H1 (cell line): ENCODE measurements around the gene IFNAR2. TPM values are rescaled to one million over a fixed set of nuclear protein-coding genes. Genes with fewer than 3 reads are reported as not detected.
A peak's percentile ranks its signal among the peaks of the same experiment; 100 is the strongest.

Experiments used
- CTCF ChIA-PET: fragments of 300-600 bp; sonication (Branson Sonifier 250); formaldehyde crosslinking; loops from one replicate; lab custom pipeline; 2021; ENCODE audit not compliant: partially characterized antibody; lab: Charles Lee
- POLR2A ChIA-PET: fragments of 300-600 bp; sonication (Branson Sonifier 250); formaldehyde crosslinking; loops from one replicate; lab custom pipeline; 2021; ENCODE audit warnings: inconsistent platforms; ENCODE audit not compliant: partially characterized antibody; lab: Charles Lee
- DNase-seq, 2 experiments: peaks; one replicate each; pipeline versions ENCODE4 v3.0.0 to v3.0.0-alpha.2; 2010 to 2022; ENCODE audit warnings: low spot score in 2 of 2, low read depth in 1 of 2, mixed read lengths in 1 of 2
- FAIRE-seq: peaks from 2 replicates; lab custom pipeline; 2011; peaks lifted over from hg19 to GRCh38; lab: Jason Lieb, UNC
- H2AFZ ChIP-seq: 2 replicates; pipeline ENCODE4 v1.8.1; 2012; ENCODE audit warnings: low read length, inconsistent platforms
- H2AK5ac ChIP-seq: 2 replicates; pipeline ENCODE4 v1.6.1; 2013; ENCODE audit warnings: low read depth, low read length
- H2BK120ac ChIP-seq: replicated peaks from 2 replicates; pipeline ENCODE3; 2013; ENCODE audit warnings: low read depth, low read length, inconsistent platforms
- H2BK12ac ChIP-seq: 2 replicates; pipeline ENCODE4 v1.6.1; 2013; ENCODE audit warnings: low read depth, low read length
- H2BK15ac ChIP-seq: 2 replicates; pipeline ENCODE4 v1.6.1; 2013; ENCODE audit warnings: low read length
- H2BK20ac ChIP-seq: 2 replicates; pipeline ENCODE4 v1.6.1; 2013; ENCODE audit warnings: low read length
- H2BK5ac ChIP-seq: 2 replicates; pipeline ENCODE4 v1.6.1; 2013; ENCODE audit warnings: low read depth, low read length
- H3K14ac ChIP-seq: 2 replicates; pipeline ENCODE4 v1.6.1; 2013; ENCODE audit warnings: inconsistent platforms; ENCODE audit not compliant: insufficient read length
- H3K18ac ChIP-seq: 2 replicates; pipeline ENCODE4 v1.6.1; 2013; ENCODE audit warnings: low read length; ENCODE audit errors: extremely low read depth
- H3K23ac ChIP-seq: 2 replicates; pipeline ENCODE4 v1.6.1; 2013; ENCODE audit warnings: inconsistent platforms; ENCODE audit not compliant: insufficient read length
- H3K23me2 ChIP-seq: 2 replicates; pipeline ENCODE4 v1.6.1; 2013; ENCODE audit warnings: low read depth, low read length
- H3K27ac ChIP-seq: 2 replicates; pipeline ENCODE4 v1.6.1; 2011; ENCODE audit warnings: low read depth, low read length, inconsistent platforms
- H3K27me3 ChIP-seq, 4 experiments: replicated peaks in 1 of 4; 1 replicate in 1 of 4; 2 replicates in 3 of 4; pipeline versions ENCODE4 v1.6.1 to v1.8.1; 2011 to 2013; ENCODE audit warnings: low read length in 3 of 4, mild to moderate bottlenecking in 3 of 4, inconsistent platforms in 2 of 4, mixed read lengths in 2 of 4, moderate library complexity in 1 of 4; ENCODE audit not compliant: control insufficient read depth in 3 of 4, insufficient read depth in 3 of 4; ENCODE audit errors: extremely low read depth in 1 of 4
- H3K36me3 ChIP-seq, 4 experiments: 2 replicates each; pipeline versions ENCODE4 v1.6.1 to v1.8.1; 2011 to 2013; ENCODE audit warnings: mild to moderate bottlenecking in 4 of 4, low read length in 3 of 4, moderate library complexity in 2 of 4, control low read depth in 1 of 4, inconsistent platforms in 1 of 4; ENCODE audit not compliant: insufficient read depth in 4 of 4, control insufficient read depth in 2 of 4
- H3K4ac ChIP-seq: replicated peaks from 2 replicates; pipeline ENCODE3; 2013; ENCODE audit warnings: low read length, low read depth, mixed read lengths, inconsistent platforms; ENCODE audit not compliant: insufficient read length
- H3K4me1 ChIP-seq, 4 experiments: replicated peaks in 1 of 4; 1 replicate in 1 of 4; 2 replicates in 3 of 4; pipeline versions ENCODE4 v1.6.1 to v1.8.1; 2011 to 2013; ENCODE audit warnings: low read length in 3 of 4, inconsistent platforms in 2 of 4, mixed read lengths in 1 of 4; ENCODE audit not compliant: insufficient read depth in 4 of 4, control insufficient read depth in 3 of 4
- H3K4me2 ChIP-seq, 2 experiments: 2 replicates each; pipeline versions ENCODE4 v1.6.1 to v1.8.1; 2011 to 2013; ENCODE audit warnings: low read depth in 2 of 2, low read length in 2 of 2, control low read depth in 1 of 2, inconsistent platforms in 1 of 2, mild to moderate bottlenecking in 1 of 2; ENCODE audit not compliant: insufficient read depth in 1 of 2
- H3K4me3 ChIP-seq, 4 experiments: fragments of 200-600, 300-600 bp in 1 of 4; sonication (generic), shearing (Covaris generic), sonication (Bioruptor Twin) in 1 of 4; 2 replicates each; pipeline versions ENCODE4 v1.5.1 to v1.8.1; 2011 to 2016; ENCODE audit warnings: low read length in 4 of 4, low read depth in 3 of 4, control low read depth in 2 of 4, inconsistent platforms in 2 of 4, mild to moderate bottlenecking in 2 of 4, mixed read lengths in 1 of 4, moderate library complexity in 1 of 4; ENCODE audit not compliant: insufficient read depth in 2 of 4; ENCODE audit errors: extremely low read depth in 1 of 4
- H3K56ac ChIP-seq: replicated peaks from 2 replicates; pipeline ENCODE3; 2013; ENCODE audit warnings: low read depth, mild to moderate bottlenecking, mixed read lengths, low read length, inconsistent platforms; ENCODE audit not compliant: insufficient read length
- H3K79me1 ChIP-seq: 2 replicates; pipeline ENCODE4 v1.6.1; 2013; ENCODE audit warnings: low read depth, low read length, control low read depth
- H3K79me2 ChIP-seq, 2 experiments: 2 replicates each; pipeline versions ENCODE4 v1.6.1 to v1.8.1; 2012 to 2013; ENCODE audit warnings: low read length in 2 of 2, mild to moderate bottlenecking in 2 of 2, inconsistent platforms in 1 of 2; ENCODE audit not compliant: insufficient read depth in 2 of 2, control insufficient read depth in 1 of 2
- H3K9ac ChIP-seq, 4 experiments: replicated peaks in 1 of 4; 1 replicate in 1 of 4; 2 replicates in 3 of 4; pipeline versions ENCODE4 v1.6.1 to v1.8.1; 2011 to 2013; ENCODE audit warnings: low read depth in 3 of 4, low read length in 3 of 4, control low read depth in 2 of 4, mild to moderate bottlenecking in 2 of 4, moderate library complexity in 2 of 4, inconsistent platforms in 1 of 4; ENCODE audit errors: extremely low read depth in 1 of 4
- H3K9me3 ChIP-seq, 2 experiments: 2 replicates each; pipeline versions ENCODE4 v1.6.1 to v1.8.1; 2012 to 2013; ENCODE audit warnings: mild to moderate bottlenecking in 2 of 2, moderate library complexity in 2 of 2, control low read depth in 1 of 2, inconsistent platforms in 1 of 2, low read depth in 1 of 2, low read length in 1 of 2, mixed read lengths in 1 of 2; ENCODE audit not compliant: insufficient read depth in 2 of 2
- H4K20me1 ChIP-seq, 2 experiments: replicated peaks in 1 of 2; 2 replicates each; pipeline versions ENCODE3 to v1.8.1; 2011 to 2013; ENCODE audit warnings: inconsistent platforms in 2 of 2, low read length in 2 of 2, mild to moderate bottlenecking in 1 of 2; ENCODE audit not compliant: insufficient read depth in 2 of 2, control insufficient read depth in 1 of 2
- H4K5ac ChIP-seq: 2 replicates; pipeline ENCODE4 v1.6.1; 2013; ENCODE audit warnings: low read length, low read depth, mixed read lengths, inconsistent platforms; ENCODE audit not compliant: insufficient read length
- H4K8ac ChIP-seq: 2 replicates; pipeline ENCODE4 v1.8.0; 2013; ENCODE audit warnings: mild to moderate bottlenecking, moderate library complexity, low read length, inconsistent platforms; ENCODE audit not compliant: insufficient read depth; ENCODE audit errors: extremely low read depth
- H4K91ac ChIP-seq: replicated peaks from 2 replicates; pipeline ENCODE3; 2013; ENCODE audit warnings: low read length, mixed read lengths, inconsistent platforms; ENCODE audit not compliant: insufficient read length
- ASH2L ChIP-seq: fragments of 200-600, 300-600 bp; sonication (generic); IDR thresholded peaks from one replicate; pipeline ENCODE4 v1.7.1; 2017; ENCODE audit warnings: low read length
- CHD2 ChIP-seq: IDR thresholded peaks from 2 replicates; pipeline ENCODE4 v1.6.1; 2012; ENCODE audit warnings: low read length, improper control_type of control experiment
- CTBP2 ChIP-seq: IDR thresholded peaks from 2 replicates; pipeline ENCODE4 v1.7.0; 2011; ENCODE audit warnings: borderline replicate concordance, mild to moderate bottlenecking, moderate library complexity, mixed read lengths, low read length; ENCODE audit not compliant: insufficient read depth, insufficient read length
- EP300 ChIP-seq, 2 experiments: IDR thresholded peaks; 1 replicate in 1 of 2; 2 replicates in 1 of 2; pipeline ENCODE4 v1.6.1; 2011 to 2012; ENCODE audit warnings: low read depth in 2 of 2, low read length in 2 of 2, mild to moderate bottlenecking in 2 of 2, borderline replicate concordance in 1 of 2, inconsistent platforms in 1 of 2, moderate library complexity in 1 of 2
- GABPA ChIP-seq: IDR thresholded peaks from 2 replicates; pipeline ENCODE4 v1.6.1; 2011; ENCODE audit warnings: mild to moderate bottlenecking, low read length, moderate library complexity, borderline replicate concordance; ENCODE audit not compliant: insufficient read depth
- KDM1A ChIP-seq: fragments of 200-600, 300-600 bp; sonication (generic); IDR thresholded peaks from 2 replicates; pipeline ENCODE4 v1.7.1; 2016; ENCODE audit warnings: mild to moderate bottlenecking, low read length, borderline replicate concordance
- POU5F1 ChIP-seq: IDR thresholded peaks from 2 replicates; pipeline ENCODE4 v1.6.1; 2011; ENCODE audit warnings: low read depth, mild to moderate bottlenecking, low read length, moderate library complexity
- SP1 ChIP-seq: IDR thresholded peaks from 2 replicates; pipeline ENCODE4 v1.6.1; 2011; ENCODE audit warnings: low read depth, low read length
- TEAD4 ChIP-seq: IDR thresholded peaks from 2 replicates; pipeline ENCODE4 v1.6.1; 2012; ENCODE audit warnings: low read depth, low read length, inconsistent platforms, mixed read lengths
- WGBS, 2 experiments: shearing (Covaris generic) in 1 of 2; methylation state at CpG; one replicate each; pipeline versions ENCODE4 v1.1.6 to v1.1.7; 2013 to 2015; ENCODE audit warnings: low lambda C conversion rate in 2 of 2, mixed read lengths in 2 of 2, inconsistent platforms in 1 of 2, low coverage in 1 of 2, missing lambda C conversion rate in 1 of 2; ENCODE audit not compliant: insufficient replicate concordance in 2 of 2, insufficient coverage in 1 of 2, insufficient read length in 1 of 2; ENCODE audit errors: extremely low coverage in 1 of 2, missing lambda C conversion rate in 1 of 2; 5-methylcytosine and 5-hydroxymethylcytosine counted together
- polyA plus RNA-seq, 7 experiments: library from polyadenylated mRNA; depleted of rRNA in 3 of 7; stranded (reverse) in 5 of 7; unstranded in 2 of 7; fragments of >200 nt in 5 of 7; fragments of 200-250 nt in 2 of 7; gene quantifications; 1 replicate in 5 of 7; 2 replicates in 1 of 7; 4 replicates in 1 of 7; pipeline versions ENCODE4 v1.2.1 to v1.2.3, GENCODE V29; 2011 to 2013; ENCODE audit warnings: missing spikeins in 2 of 7, mixed read lengths in 2 of 7
- total RNA-seq: library from RNA; stranded (reverse); fragmentation: NEBNext Ultra II Directional; extraction: Animal tissue kit (Norgen Biotek cat#: 25700); gene quantifications from 2 replicates; pipeline ENCODE4 v1.2.1, GENCODE V29; 2021
- TF ChIP-seq, protein P1 (sequence below): IDR thresholded peaks from 2 replicates; pipeline ENCODE4 v1.6.1; 2012; ENCODE audit warnings: low read length, inconsistent platforms
- TF ChIP-seq, protein P2 (sequence below): IDR thresholded peaks from 2 replicates; pipeline ENCODE4 v1.6.1; 2012; ENCODE audit warnings: inconsistent platforms

IFNAR2 gene
- total and polyA plus RNA-seq, 2 of the 8 experiments (the other 6 are each of a cell fraction or from before 2014, with no cell fraction given) = 12.2 to 16.1 TPM

DNA sequence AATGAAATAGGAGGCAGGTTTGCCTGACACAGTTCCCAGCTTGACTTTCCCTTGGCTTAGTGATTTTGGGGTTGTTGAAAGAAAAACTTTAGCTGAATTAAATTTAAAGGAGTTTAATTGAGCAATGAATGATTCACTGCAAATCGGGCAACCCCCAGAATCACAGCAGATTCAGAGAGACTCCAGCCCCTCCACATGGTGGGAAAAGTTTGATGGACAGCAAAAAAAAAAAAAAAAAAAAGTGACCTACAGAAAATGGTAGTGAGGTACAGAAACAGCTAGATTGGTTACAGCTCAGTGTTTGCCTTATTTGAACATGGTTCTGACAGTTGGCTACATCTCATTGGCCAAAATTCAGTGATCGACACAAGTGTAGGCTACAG, 12.6 kb upstream of the IFNAR2 start:
- no peaks in the 10 kb centered on the region for H3K36me3 ChIP-seq
- H3K4me1 ChIP-seq = peaks cover 0 to 5% (median 3%) of the 10 kb centered on the region in 4 experiments; a peak in 4 of 7 replicates
- no peak overlapping the region for H3K14ac ChIP-seq
- ChIA-PET CTCF (interaction anchor here (0.6 to 0.9 kb wide), 3 partner anchors 17 to 221 kb away, joined by 3 to 5 read pairs (median 4); no protein-coding TSS in a partner anchor), POLR2A (interaction anchor here (0.8 kb wide), 1 partner anchor 13 kb away, joined by 3 read pairs; no protein-coding TSS in a partner anchor)
- no peak overlapping the region for H2BK5ac ChIP-seq
- no peaks in the 10 kb centered on the region; a peak in 1 of 7 replicates for H3K27me3 ChIP-seq
- peak overlapping the region; percentile 39; the same call in 1 of the 2 replicates for H3K18ac ChIP-seq
- no peak overlapping the region for H2BK12ac ChIP-seq
- H3K79me1 ChIP-seq = no peaks in the 10 kb centered on the region
- 0 out of 2 replicates have a peak overlapping the region, but pooled peaks have one; percentile 64 for H2BK20ac ChIP-seq
- no peak overlapping the region; a peak in 1 of 8 replicates for H3K4me3 ChIP-seq
- no peak overlapping the region for H2BK15ac ChIP-seq
- no peaks in the 10 kb centered on the region for H3K79me2 ChIP-seq
- H4K8ac ChIP-seq = no peak overlapping the region
- no peak overlapping the region for H2BK120ac ChIP-seq
- DNase-seq = no peak
- H3K4me2 ChIP-seq = peak overlapping the region in 1 of 2 experiments; percentile 43; a peak in 2 of 4 replicates
- no peak overlapping the region for H3K9ac ChIP-seq
- H3K23ac ChIP-seq = no peak overlapping the region
- H3K27ac ChIP-seq = no peak overlapping the region
- no peak overlapping the region for H2AFZ ChIP-seq
- no peak for FAIRE-seq
- no peak overlapping the region for H4K5ac ChIP-seq
- H3K56ac ChIP-seq = no peak overlapping the region
- 79% methylated on average over 2 of the region's 2 CpGs; no CpG with 5 or more reads in 1 of the 2 experiments for WGBS, 2 experiments
- H4K91ac ChIP-seq = no peak overlapping the region
- no peaks in the 10 kb centered on the region for H3K23me2 ChIP-seq
- no peaks in the 10 kb centered on the region for H4K20me1 ChIP-seq
- H2AK5ac ChIP-seq = no peak overlapping the region
- no peaks in the 10 kb centered on the region for H3K9me3 ChIP-seq
- no peak overlapping the region for H3K4ac ChIP-seq
- TF ChIP-seq POU5F1 = no peak
- TF ChIP-seq CTBP2 = no peak
- no peak for TF ChIP-seq EP300 (IDR thresholded peaks at IDR 0.05; ENCODE audit: borderline replicate concordance in 1 of 2, low read depth in 2 of 2, low read length in 2 of 2)
- TF ChIP-seq GABPA = no peak
- TF ChIP-seq SP1 = no peak
- no peak for TF ChIP-seq KDM1A
- TF ChIP-seq CHD2 = no peak
- TF ChIP-seq, protein P1, sequence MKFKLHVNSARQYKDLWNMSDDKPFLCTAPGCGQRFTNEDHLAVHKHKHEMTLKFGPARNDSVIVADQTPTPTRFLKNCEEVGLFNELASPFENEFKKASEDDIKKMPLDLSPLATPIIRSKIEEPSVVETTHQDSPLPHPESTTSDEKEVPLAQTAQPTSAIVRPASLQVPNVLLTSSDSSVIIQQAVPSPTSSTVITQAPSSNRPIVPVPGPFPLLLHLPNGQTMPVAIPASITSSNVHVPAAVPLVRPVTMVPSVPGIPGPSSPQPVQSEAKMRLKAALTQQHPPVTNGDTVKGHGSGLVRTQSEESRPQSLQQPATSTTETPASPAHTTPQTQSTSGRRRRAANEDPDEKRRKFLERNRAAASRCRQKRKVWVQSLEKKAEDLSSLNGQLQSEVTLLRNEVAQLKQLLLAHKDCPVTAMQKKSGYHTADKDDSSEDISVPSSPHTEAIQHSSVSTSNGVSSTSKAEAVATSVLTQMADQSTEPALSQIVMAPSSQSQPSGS = no peak
- TF ChIP-seq, protein P2, sequence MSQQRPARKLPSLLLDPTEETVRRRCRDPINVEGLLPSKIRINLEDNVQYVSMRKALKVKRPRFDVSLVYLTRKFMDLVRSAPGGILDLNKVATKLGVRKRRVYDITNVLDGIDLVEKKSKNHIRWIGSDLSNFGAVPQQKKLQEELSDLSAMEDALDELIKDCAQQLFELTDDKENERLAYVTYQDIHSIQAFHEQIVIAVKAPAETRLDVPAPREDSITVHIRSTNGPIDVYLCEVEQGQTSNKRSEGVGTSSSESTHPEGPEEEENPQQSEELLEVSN = no peak
- no peak for TF ChIP-seq TEAD4
- no peak for TF ChIP-seq ASH2L
